PC-3 (cell line): Measurements from ENCODE around the gene NACC2.

ENCODE experiments used
- EZH2 ChIP-seq: fragments of 300-600 bp; sonication (generic); IDR thresholded peaks from one replicate; pipeline ENCODE4 v1.6.1; 2017; ENCODE audit warnings: antibody characterized with exemption, mild to moderate bottlenecking, low read length; ENCODE audit not compliant: unreplicated experiment
- TF ChIP-seq, protein P1 (sequence below): fragments of 300-600 bp; sonication (generic); conservative IDR thresholded peaks from 2 replicates; pipeline ENCODE4 v1.5.1; 2017; ENCODE audit warnings: antibody characterized with exemption, low read depth, mild to moderate bottlenecking, low read length

DNA sequence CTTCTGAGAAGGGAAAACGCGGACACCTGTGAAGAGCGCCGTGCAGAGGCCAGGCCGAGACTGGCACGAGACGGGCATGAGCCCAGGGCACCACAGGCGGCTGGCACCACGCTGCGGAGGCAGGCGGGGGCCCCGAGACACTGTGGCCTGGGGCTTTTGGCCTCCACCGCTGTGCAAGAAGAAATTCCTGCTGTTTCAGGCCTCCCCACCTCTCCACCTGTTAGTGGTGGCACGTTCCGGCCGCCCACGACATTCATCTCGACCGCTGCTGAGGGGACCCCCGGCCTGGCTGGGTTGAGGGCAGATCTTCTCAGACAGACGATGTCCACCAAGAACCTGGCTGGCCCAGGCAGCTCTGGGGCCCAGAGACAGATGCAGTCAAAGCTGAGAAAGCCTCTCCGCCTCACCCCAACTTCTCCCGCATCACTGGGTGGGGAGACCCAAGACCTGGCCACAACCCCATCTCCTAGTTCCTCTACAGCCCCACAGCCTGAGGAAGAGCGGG is 11.5 kb downstream of the NACC2 start:
- TF ChIP-seq, protein P1, sequence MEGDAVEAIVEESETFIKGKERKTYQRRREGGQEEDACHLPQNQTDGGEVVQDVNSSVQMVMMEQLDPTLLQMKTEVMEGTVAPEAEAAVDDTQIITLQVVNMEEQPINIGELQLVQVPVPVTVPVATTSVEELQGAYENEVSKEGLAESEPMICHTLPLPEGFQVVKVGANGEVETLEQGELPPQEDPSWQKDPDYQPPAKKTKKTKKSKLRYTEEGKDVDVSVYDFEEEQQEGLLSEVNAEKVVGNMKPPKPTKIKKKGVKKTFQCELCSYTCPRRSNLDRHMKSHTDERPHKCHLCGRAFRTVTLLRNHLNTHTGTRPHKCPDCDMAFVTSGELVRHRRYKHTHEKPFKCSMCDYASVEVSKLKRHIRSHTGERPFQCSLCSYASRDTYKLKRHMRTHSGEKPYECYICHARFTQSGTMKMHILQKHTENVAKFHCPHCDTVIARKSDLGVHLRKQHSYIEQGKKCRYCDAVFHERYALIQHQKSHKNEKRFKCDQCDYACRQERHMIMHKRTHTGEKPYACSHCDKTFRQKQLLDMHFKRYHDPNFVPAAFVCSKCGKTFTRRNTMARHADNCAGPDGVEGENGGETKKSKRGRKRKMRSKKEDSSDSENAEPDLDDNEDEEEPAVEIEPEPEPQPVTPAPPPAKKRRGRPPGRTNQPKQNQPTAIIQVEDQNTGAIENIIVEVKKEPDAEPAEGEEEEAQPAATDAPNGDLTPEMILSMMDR: no peak
- no peak for TF ChIP-seq EZH2
